ACHN (cell line): Measurements from ENCODE around the gene VARS2.
"Not testable (repeated sequence)": the region's sequence is repeated elsewhere in the genome, so short reads cannot be mapped to it uniquely, and the experiment has no call there.

ENCODE experiments used
- DNase-seq: peaks from one replicate; pipeline ENCODE4 v3.0.0-alpha.2; 2015
- in situ Hi-C: cut with HindIII; loops from 2 replicates; pipeline ENCODE4 v1.10.0; 2017; ENCODE audit warnings: low sequenced_read_pairs, low pct_ligation_motif_present, low pct_unique_long_range_greater_than_20kb

VARS2 gene

GRCh38 chr6:30945281-30945680 is 31.2 kb downstream of the VARS2 start:
- in situ Hi-C loops = no loop called here

GRCh38 chr6:30947231-30947630 is 33.2 kb downstream of the VARS2 start:
- DNase-seq = no peak
- in situ Hi-C loops = no loop called here

More at GRCh38 chr6:30945281-30945680, 31.2 kb downstream of the VARS2 start:
- DNase-seq = no peak

DNA sequence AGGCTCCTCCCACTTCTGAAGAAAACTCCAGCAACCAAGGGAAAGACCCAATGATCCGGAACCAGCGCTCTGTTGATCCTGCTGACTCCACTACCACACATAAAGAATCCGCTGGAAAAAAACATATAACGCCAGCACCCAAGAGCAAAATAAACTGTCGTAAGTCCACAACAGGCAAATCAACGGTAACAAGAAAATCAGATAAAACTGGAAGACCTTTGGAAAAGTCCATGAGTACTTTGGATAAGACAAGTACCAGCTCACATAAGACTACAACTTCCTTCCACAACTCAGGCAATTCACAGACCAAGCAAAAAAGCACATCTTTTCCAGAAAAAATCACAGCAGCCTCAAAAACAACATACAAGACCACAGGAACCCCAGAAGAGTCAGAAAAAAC is 34.8 kb downstream of the VARS2 start:
- in situ Hi-C loops = no loop called here
- no peak for DNase-seq

- in situ Hi-C loops = no loop called here
- no peak for DNase-seq
Observed at GRCh38 chr6:30951907-30952469, 38.0 kb downstream of the VARS2 start.

GRCh38 chr6:30954631-30955366 is 40.8 kb downstream of the VARS2 start:
- no peak for DNase-seq
- in situ Hi-C loops = no loop called here

DNA sequence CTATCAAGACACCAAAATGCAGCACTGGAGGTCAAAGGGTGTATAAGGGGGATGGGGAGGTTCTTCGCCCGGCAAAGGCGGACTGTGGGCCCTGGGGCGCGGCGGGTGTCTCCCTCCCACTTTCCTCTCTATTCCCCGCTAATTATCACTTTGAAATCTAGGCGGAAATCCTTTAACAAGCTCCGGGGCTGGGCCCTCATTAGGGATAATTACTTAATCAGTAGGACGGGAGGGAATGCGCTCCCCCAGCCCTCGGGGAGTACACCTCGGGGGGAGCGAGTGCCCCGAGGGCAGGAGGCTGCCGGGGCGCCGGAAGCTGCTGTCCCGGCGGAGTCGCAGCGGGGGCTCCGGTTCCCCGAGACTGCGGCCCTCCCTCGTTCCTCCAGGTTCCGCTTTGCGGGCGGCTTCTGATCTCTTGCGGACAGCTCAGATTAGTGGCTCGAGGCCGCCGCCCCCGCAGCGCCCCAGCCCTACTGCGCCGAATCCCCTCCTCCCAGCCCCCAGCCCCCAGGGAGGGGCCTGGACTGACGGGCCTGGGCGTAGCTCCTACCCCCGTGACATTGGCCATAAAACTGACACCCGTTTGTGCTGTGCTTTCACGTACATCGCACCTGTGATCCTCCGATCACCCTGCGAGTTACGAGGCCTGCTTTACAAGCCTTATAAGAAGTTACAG is 41.5 kb downstream of the VARS2 start:
- in situ Hi-C loops = no loop called here
- DNase-seq = no peak

DNA sequence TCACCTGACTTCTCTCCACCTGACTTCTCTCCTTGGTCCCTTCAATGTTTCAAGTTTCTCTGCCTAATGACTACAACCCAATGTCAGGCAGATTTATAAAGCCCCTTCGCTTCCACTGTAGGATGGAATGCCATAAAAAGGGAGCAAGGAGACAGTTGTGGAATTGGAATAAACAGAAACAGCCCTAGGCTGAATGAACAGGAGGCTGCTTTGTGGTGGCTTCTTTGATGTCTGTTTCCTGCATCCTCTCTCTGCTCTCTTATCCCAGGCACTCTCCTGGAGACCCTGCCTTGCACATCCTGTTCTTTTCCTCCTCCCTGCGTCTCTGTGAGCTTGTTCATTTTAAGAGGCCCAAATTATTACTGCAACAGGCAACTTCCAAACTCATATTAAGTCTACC is 43.7 kb downstream of the VARS2 start:
- in situ Hi-C loops = no loop called here
- no peak for DNase-seq

GRCh38 chr6:30960907-30961673 is 47.1 kb downstream of the VARS2 start:
- DNase-seq = no peak
- in situ Hi-C loops = no loop called here

DNA sequence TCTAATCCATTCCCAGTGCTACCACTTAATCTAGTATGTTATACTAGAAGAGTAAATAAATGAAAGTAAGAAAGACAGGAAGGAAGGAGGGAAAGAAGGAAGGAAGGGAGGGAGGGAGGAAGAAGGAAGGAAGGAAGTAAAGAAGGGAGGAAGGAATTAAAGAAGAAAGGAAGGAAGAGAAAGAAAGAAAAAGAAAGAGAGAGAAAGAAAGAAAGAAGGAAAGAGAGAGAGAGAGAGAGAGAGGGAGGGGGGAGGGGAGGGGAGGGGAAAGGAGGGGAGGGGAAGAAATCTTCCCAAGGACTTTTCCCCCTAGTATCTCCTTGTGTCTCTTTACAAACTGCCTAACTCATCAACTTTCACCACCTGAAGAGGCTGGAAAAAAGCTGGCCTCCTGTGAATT is 48.7 kb downstream of the VARS2 start:
- no peak for DNase-seq
- in situ Hi-C loops = no loop called here

GRCh38 chr6:30963641-30964040 is 49.6 kb downstream of the VARS2 start:
- no peak for DNase-seq
- in situ Hi-C loops = no loop called here

DNA sequence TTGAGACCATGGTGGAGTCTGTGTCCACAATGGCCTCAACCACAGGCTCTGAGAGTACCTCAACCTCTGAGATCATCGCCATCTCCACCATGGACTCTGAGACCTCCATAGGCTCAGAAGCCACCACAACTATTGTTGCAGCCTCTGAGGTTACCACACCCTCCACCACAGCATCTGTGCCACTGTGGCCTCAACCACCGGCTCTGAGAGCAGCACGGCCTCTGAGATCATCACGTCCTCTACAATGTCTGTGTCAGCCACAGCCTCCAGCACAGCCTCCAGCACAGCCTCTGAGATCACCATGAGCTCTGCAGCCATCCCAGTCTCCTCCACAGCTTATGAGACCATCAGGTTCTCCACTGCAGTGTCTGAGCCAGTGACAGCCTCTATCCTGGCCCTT is 50.0 kb downstream of the VARS2 start:
- DNase-seq = no peak
- in situ Hi-C loops = no loop called here

DNA sequence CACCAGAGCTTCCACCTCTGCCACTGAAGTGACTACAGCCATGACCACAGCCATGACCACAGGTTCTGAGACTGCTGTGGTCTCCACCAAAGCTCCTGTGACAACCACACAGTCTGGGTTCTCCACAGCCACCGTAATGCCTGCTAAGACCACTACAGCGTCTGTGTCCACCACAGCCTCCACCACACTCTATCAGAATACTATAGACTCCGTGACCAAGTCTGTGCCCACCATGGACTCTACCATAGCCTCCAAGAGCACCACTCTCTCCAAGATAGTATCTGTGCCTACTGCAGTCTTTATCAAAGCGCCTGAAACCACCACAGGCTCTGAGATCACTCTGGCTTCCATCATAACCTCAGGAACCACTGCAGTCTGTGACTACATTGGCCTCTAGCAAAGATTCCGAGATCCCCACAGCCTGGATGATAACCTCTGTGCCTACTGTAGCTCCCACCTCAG is 51.1 kb downstream of the VARS2 start:
- in situ Hi-C loops = no loop called here
- no peak for DNase-seq

- in situ Hi-C loops = no loop called here
Observed at GRCh38 chr6:30966154-30966553, 52.1 kb downstream of the VARS2 start.

GRCh38 chr6:30969171-30969570 is 55.1 kb downstream of the VARS2 start:
- DNase-seq, in situ Hi-C loops: not testable (repeated sequence)

More at GRCh38 chr6:30966154-30966553, 52.1 kb downstream of the VARS2 start:
- DNase-seq = no peak

- in situ Hi-C loops = no loop called here
Observed at GRCh38 chr6:30970946-30971345, 56.9 kb downstream of the VARS2 start.

DNA sequence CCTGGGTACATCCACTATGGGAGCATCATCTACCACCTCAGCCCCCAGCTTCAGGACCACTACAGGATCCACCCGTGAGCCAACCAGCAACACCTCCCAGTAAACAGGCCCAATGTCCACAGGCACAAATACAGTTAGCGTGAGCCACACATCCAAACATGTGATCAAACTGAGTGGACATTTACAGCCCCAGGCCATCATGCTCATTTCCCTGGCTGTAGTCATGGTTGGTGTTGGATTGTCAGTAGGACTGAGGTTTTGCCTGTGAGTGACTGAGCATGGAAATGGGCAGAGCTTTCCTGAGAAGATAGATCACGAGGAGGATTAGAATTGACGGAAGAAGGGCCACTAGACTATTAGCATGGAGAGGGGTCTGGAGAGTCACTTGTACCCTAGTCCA is 58.8 kb downstream of the VARS2 start:
- in situ Hi-C loops = no loop called here
- DNase-seq = no peak

More at GRCh38 chr6:30970946-30971345, 56.9 kb downstream of the VARS2 start:
- no peak for DNase-seq

GRCh38 chr6:30974490-30975252 is 60.6 kb downstream of the VARS2 start:
- DNase-seq = no peak
- in situ Hi-C loops = no loop called here
